Activated CD8-positive, alpha-beta memory T cell treated with anti-CD3 and anti-CD28 coated beads, Interleukin-2, amount 50 U/mL, for 4 hours (primary cell): ENCODE measurements around the gene DCUN1D3.

ENCODE experiments used
- DNase-seq: peaks from one replicate; pipeline ENCODE4 v3.0.0-alpha.2; 2020

Gene DCUN1D3

GRCh38 chr16:20918486-20919239 lies 18.5 kb upstream of the DCUN1D3 start:
- DNase-seq, result no peak

- DNase-seq, result no peak
These were observed 16.8 kb upstream of the DCUN1D3 start for GRCh38 chr16:20916942-20917341.

GRCh38 chr16:20916289-20916688 lies 16.1 kb upstream of the DCUN1D3 start:
- no peak for DNase-seq

- DNase-seq, result no peak
These were observed 11.2 kb upstream of the DCUN1D3 start for GRCh38 chr16:20911361-20911760.

- DNase-seq, result no peak
These were observed 10.7 kb upstream of the DCUN1D3 start for GRCh38 chr16:20910781-20911321.

GRCh38 chr16:20906341-20907255 lies 6.4 kb upstream of the DCUN1D3 start:
- no peak for DNase-seq

GRCh38 chr16:20905576-20905975 lies 5.4 kb upstream of the DCUN1D3 start:
- no peak for DNase-seq

- DNase-seq, result no peak
These were observed 4.4 kb upstream of the DCUN1D3 start for GRCh38 chr16:20904507-20905081.

GRCh38 chr16:20903899-20904506 lies 3.8 kb upstream of the DCUN1D3 start:
- no peak for DNase-seq

GRCh38 chr16:20903116-20903898 lies 3.1 kb upstream of the DCUN1D3 start:
- no peak for DNase-seq

- DNase-seq, result no peak
These were observed 2.3 kb upstream of the DCUN1D3 start for GRCh38 chr16:20902426-20902825.

GRCh38 chr16:20901436-20902112 lies 1.4 kb upstream of the DCUN1D3 start:
- DNase-seq, result peak; percentile 18

- no peak for DNase-seq
These were observed 894 bp upstream of the DCUN1D3 start for GRCh38 chr16:20901068-20901435.

- peak; percentile 24 for DNase-seq
These were observed 470 bp downstream of the DCUN1D3 start for GRCh38 chr16:20899477-20900298.

- no peak for DNase-seq
These were observed 1.1 kb downstream of the DCUN1D3 start for GRCh38 chr16:20899071-20899470.

- no peak for DNase-seq
These were observed 2.2 kb downstream of the DCUN1D3 start for GRCh38 chr16:20897922-20898321.

- no peak for DNase-seq
These were observed 2.8 kb downstream of the DCUN1D3 start for GRCh38 chr16:20897253-20897897.

- no peak for DNase-seq
These were observed 5.8 kb downstream of the DCUN1D3 start for GRCh38 chr16:20894388-20894787.

GRCh38 chr16:20889625-20890275 lies 10.4 kb downstream of the DCUN1D3 start:
- no peak for DNase-seq

- no peak for DNase-seq
These were observed 13.0 kb downstream of the DCUN1D3 start for GRCh38 chr16:20887207-20887606.
